T47D (cell line): Measurements from ENCODE around the gene ERI2.

ENCODE experiments used
- DNase-seq, 2 experiments: peaks; one replicate each; pipeline versions ENCODE4 v3.0.0 to v3.0.0-alpha.2; 2011 to 2012; ENCODE audit warnings: low read depth in 1 of 2, low spot score in 1 of 2
- JUND ChIP-seq: IDR thresholded peaks from 2 replicates; pipeline ENCODE4 v1.6.1; 2012; ENCODE audit warnings: low read depth
- in situ Hi-C: cut with HindIII; loops from 2 replicates; pipeline ENCODE4 v1.10.0; 2016; ENCODE audit warnings: low sequenced_read_pairs, low pct_unique_long_range_greater_than_20kb

ERI2 gene

GRCh38 chr16:20806168-20807050 is at the start of gene ERI2, which contains the start of gene REXO5:
ERI2 (minus strand) TSS chr16:20806472; CDS start chr16:20806430, 42 bp downstream.
REXO5 (plus strand) TSS chr16:20806527; CDS start chr16:20806954, 427 bp downstream.
- no peak for TF ChIP-seq JUND
- DNase-seq, result peak; percentile 90 to 98
- in situ Hi-C loops, result no loop called here

- no peak for DNase-seq
- in situ Hi-C loops, result no loop called here
- TF ChIP-seq JUND, result no peak
Measured at GRCh38 chr16:20854963-20855362, 48.7 kb upstream of the ERI2 start.

- DNase-seq, result no peak
- in situ Hi-C loops, result no loop called here
- TF ChIP-seq JUND, result no peak
Measured at GRCh38 chr16:20853981-20854620, 47.8 kb upstream of the ERI2 start.

- in situ Hi-C loops, result no loop called here
- no peak for DNase-seq
- no peak for TF ChIP-seq JUND
Measured at GRCh38 chr16:20853143-20853542, 46.9 kb upstream of the ERI2 start.

- no peak for TF ChIP-seq JUND
- DNase-seq, result peak; percentile 36 to 86
- in situ Hi-C loops, result no loop called here
Measured at GRCh38 chr16:20851601-20852000, 45.3 kb upstream of the ERI2 start.

GRCh38 chr16:20850981-20851380 is 44.7 kb upstream of the ERI2 start:
- in situ Hi-C loops, result no loop called here
- no peak for DNase-seq
- no peak for TF ChIP-seq JUND

- in situ Hi-C loops, result no loop called here
- no peak for TF ChIP-seq JUND
- DNase-seq, result peak in 1 of 2 experiments; percentile 71
Measured at GRCh38 chr16:20849589-20850390, 43.5 kb upstream of the ERI2 start.

- no peak for TF ChIP-seq JUND
- in situ Hi-C loops, result no loop called here
- DNase-seq, result no peak
Measured at GRCh38 chr16:20847550-20847949, 41.3 kb upstream of the ERI2 start.

- no peak for TF ChIP-seq JUND
- in situ Hi-C loops, result no loop called here
- no peak for DNase-seq
Measured at GRCh38 chr16:20846551-20846950, 40.3 kb upstream of the ERI2 start.

- TF ChIP-seq JUND, result no peak
- DNase-seq, result no peak
- in situ Hi-C loops, result no loop called here
Measured at GRCh38 chr16:20846030-20846429, 39.8 kb upstream of the ERI2 start.

GRCh38 chr16:20844588-20844987 is 38.3 kb upstream of the ERI2 start:
- DNase-seq, result no peak
- no peak for TF ChIP-seq JUND
- in situ Hi-C loops, result no loop called here

- TF ChIP-seq JUND, result no peak
- no peak for DNase-seq
- in situ Hi-C loops, result no loop called here
Measured at GRCh38 chr16:20844054-20844453, 37.8 kb upstream of the ERI2 start.

- in situ Hi-C loops, result no loop called here
- no peak for DNase-seq
- TF ChIP-seq JUND, result no peak
Measured at GRCh38 chr16:20839504-20839903, 33.2 kb upstream of the ERI2 start.
